MM.1S (cell line): Measurements from ENCODE around the gene MED27.
"Not testable (repeated sequence)": the region's sequence is repeated elsewhere in the genome, so short reads cannot be mapped to it uniquely, and the experiment has no call there.

Experiments used
- CTCF ChIP-seq: fragments of 300-600 bp; sonication (generic); IDR thresholded peaks from 2 replicates; pipeline ENCODE4 v1.5.1; 2016; ENCODE audit warnings: antibody characterized with exemption, low read length, mixed read lengths
- EZH2phosphoT487 ChIP-seq: fragments of 300-600 bp; sonication (generic); IDR thresholded peaks from 2 replicates; pipeline ENCODE4 v1.6.1; 2018; ENCODE audit warnings: antibody characterized with exemption, low read length

DNA sequence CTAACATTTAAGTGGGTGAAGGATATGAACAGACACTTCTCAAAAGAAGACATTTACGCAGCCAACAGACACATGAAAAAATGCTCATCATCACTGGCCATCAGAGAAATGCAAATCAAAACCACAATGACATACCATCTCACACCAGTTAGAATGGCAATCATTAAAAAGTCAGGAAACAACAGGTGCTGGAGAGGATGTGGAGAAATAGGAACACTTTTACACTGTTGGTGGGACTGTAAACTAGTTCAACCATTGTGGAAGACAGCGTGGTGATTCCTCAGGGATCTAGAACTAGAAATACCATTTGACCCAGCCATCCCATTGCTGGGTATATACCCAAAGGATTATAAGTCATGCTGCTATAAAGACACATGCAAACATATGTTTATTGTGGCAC lies 69.5 kb downstream of the MED27 start:
- TF ChIP-seq CTCF, EZH2phosphoT487: not testable (repeated sequence)
